ENCODE data around the gene FKBP2.

DNA sequence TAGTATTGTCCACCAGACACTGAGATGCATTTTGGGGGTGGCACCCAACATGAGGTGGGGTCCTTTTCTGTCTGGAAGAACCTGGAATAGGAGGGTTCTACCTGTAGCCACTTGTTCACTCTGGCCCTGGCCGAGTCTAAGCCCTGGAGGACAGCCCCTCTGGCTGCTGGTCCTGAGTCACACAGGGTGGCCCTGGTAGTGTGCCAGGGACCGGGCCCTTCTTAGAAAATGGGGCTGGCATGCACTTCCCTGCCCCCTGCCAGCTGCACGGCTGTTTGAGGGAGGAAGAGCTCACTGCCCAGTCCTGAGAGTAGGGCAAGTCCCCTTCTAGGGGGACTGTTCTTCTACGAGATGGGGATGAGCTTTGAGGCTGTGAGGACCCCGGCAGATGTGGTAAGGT is 12.6 kb downstream of the FKBP2 start:
- no peak for TF ChIP-seq CTCF (IDR thresholded peaks at IDR 0.05)
- no peak for TF ChIP-seq POLR2A (IDR thresholded peaks at IDR 0.05)

Data from esophagus squamous epithelium (tissue), 4 donors.